ENCODE data around the gene FHOD3.

DNA sequence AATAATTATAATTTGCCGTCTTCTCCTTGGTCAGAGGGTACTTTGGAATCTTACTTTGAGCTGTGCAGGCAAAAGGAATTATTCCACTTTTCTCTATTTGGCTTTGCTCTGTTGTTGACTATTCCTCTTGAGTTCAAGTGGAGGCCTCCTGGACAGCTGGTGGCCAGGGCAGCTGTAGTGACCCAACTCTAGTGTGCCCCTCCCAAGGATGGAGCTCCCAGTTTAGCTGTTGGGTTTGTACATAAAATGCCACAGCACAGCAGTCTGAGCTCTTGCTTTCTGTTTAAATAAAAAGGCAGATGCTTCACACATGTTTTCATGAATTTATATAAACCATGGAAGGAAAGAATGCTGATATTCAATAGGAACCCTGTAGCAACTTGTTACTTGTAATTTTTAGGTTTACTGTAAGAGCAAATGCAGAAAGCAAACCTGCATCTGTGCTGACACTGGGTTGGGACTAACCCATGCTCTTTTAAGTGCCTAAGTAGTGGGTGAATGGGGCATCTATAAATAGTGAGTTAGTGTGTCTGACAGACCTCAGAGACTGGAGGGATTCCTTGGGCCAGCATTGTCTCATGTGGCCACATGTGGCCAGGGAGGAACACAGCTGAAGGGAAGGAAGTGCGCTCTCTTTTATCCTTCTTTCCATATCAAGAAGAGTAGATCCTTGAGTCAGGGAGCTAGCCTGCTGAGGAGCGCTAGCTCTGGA lies 121.8 kb downstream of the FHOD3 start:
- TF ChIP-seq, protein P1, sequence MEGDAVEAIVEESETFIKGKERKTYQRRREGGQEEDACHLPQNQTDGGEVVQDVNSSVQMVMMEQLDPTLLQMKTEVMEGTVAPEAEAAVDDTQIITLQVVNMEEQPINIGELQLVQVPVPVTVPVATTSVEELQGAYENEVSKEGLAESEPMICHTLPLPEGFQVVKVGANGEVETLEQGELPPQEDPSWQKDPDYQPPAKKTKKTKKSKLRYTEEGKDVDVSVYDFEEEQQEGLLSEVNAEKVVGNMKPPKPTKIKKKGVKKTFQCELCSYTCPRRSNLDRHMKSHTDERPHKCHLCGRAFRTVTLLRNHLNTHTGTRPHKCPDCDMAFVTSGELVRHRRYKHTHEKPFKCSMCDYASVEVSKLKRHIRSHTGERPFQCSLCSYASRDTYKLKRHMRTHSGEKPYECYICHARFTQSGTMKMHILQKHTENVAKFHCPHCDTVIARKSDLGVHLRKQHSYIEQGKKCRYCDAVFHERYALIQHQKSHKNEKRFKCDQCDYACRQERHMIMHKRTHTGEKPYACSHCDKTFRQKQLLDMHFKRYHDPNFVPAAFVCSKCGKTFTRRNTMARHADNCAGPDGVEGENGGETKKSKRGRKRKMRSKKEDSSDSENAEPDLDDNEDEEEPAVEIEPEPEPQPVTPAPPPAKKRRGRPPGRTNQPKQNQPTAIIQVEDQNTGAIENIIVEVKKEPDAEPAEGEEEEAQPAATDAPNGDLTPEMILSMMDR (IDR thresholded peaks at IDR 0.05): no peak
- TF ChIP-seq HDAC2 (IDR thresholded peaks at IDR 0.05) (no peak), HOXB5 (CRISPR knock-in tag; IDR thresholded peaks at IDR 0.05) (no peak), EHMT2 (IDR thresholded peaks at IDR 0.05; ENCODE audit: low read depth) (no peak), POLR2A (IDR thresholded peaks at IDR 0.05; ENCODE audit: low read length) (no peak), MYC (IDR thresholded peaks at IDR 0.05; ENCODE audit: borderline replicate concordance, low read length) (no peak), CHD4 (IDR thresholded peaks at IDR 0.05; ENCODE audit: borderline replicate concordance) (no peak), ESRRA (IDR thresholded peaks at IDR 0.05; ENCODE audit: borderline replicate concordance, low read length) (no peak), ZFP36 (IDR thresholded peaks at IDR 0.05; ENCODE audit: borderline replicate concordance, partially characterized antibody) (no peak), RNF2 (IDR thresholded peaks at IDR 0.05; ENCODE audit: borderline replicate concordance, low read depth) (no peak), MAZ (IDR thresholded peaks at IDR 0.05; ENCODE audit: borderline replicate concordance, low read depth, low read length) (no peak)
- TF ChIP-seq, protein P2, sequence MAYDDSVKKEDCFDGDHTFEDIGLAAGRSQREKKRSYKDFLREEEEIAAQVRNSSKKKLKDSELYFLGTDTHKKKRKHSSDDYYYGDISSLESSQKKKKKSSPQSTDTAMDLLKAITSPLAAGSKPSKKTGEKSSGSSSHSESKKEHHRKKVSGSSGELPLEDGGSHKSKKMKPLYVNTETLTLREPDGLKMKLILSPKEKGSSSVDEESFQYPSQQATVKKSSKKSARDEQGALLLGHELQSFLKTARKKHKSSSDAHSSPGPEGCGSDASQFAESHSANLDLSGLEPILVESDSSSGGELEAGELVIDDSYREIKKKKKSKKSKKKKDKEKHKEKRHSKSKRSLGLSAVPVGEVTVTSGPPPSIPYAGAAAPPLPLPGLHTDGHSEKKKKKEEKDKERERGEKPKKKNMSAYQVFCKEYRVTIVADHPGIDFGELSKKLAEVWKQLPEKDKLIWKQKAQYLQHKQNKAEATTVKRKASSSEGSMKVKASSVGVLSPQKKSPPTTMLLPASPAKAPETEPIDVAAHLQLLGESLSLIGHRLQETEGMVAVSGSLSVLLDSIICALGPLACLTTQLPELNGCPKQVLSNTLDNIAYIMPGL (CRISPR knock-in tag; IDR thresholded peaks at IDR 0.05; ENCODE audit: borderline replicate concordance): no peak
